Hematopoietic multipotent progenitor cell treated with erythropoietin and hydrocortisone succinate and interleukin-3 and kit ligand, for 6 days (in vitro differentiated cells): Measurements from ENCODE around the gene KIF13A.
"Not testable (repeated sequence)": the region's sequence is repeated elsewhere in the genome, so short reads cannot be mapped to it uniquely, and the experiment has no call there.

Source experiments
- DNase-seq: peaks from one replicate; pipeline ENCODE4 v3.0.0-alpha.2; 2015

The KIF13A gene

DNA sequence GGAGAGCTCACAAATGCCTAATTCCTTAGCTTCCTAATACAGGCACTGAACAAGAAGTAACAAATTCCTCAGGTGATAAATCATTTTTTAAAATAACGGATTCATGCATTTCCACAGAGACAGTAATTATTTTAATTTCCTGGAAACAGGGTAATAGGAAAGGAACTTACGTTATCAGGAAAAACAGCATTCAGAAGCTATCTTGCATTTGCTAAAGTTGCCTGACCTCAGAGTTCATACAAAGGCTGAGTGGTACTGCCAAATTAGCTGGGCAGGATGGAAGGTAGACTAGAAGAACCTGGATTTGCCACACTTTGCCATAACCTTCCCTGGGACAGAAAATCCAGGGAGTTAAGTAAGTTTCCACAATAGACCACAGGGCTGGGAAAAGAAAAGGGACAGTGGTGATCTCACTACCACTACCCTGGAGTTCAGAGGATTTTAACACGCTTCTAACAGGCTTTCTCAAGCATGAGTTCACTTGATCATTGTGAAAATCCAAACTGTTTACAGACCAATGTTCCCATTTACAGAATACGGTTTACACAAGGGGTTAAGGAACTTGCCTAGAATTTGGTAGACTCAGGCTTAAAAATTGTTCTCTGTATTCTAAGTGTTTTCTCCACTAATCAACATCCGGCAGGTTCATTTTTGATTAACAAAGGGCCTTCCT lies 57.0 kb downstream of the KIF13A start:
- DNase-seq: peak; percentile 73

DNA sequence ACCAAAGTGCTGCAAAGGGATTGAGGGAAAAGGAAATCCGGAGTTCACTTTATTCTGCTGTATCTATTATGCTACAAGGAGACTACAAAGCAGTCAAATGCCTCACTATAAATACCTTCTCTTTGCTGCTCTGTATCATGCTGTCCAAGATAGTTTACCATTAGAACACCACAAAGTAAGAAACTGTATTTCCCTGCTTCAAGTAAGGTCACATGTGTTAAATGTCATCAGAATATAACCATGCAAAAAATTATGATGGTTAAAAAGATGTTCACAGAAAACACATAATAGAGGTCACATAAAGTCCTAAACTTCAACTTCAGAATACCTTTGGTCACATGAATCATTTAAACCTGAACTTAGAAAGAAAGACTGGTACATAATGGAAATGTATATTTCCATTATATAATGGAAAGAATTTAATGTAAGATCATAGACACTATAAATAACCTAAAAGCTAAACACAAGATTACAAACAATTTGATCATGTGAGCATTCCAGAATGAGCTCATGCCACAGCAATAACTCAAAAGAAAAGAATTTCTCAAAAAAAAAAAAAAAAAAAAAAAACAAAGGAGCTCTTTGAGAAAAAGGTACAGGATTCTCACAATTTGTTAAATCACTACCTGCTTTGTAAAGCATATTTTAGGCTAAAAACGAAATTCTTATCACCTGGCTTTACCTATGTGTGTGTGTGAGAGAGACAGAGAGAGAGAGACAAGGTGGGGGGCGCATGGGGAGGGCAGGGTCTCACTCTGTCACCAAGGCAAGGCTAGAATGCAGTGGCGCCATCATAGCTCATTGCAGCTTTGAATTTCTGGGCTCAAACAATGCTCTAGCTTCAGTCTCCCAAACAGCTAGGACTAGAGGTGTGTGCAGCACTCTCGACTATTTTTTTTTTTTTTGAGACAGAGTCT lies 58.7 kb downstream of the KIF13A start:
- no peak for DNase-seq

DNA sequence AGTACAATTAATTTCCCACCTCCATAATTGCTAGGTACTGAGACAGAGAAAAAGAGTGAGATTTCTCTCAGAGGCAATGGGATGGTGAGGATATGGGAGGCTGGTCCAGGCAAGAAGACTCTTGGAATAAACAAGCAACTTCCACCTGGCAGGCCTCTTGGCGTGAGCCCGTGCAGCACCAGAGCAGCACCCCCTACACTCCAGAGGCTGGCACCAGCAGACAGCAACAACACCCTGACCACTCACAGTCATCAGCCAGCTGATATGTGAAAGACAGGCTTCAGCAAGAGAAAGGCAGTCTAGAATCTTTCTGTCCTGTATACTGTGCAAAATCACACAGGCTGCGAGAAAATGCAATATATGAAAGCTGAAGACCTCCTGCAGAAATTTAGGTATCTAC lies 59.7 kb downstream of the KIF13A start:
- DNase-seq: no peak

DNA sequence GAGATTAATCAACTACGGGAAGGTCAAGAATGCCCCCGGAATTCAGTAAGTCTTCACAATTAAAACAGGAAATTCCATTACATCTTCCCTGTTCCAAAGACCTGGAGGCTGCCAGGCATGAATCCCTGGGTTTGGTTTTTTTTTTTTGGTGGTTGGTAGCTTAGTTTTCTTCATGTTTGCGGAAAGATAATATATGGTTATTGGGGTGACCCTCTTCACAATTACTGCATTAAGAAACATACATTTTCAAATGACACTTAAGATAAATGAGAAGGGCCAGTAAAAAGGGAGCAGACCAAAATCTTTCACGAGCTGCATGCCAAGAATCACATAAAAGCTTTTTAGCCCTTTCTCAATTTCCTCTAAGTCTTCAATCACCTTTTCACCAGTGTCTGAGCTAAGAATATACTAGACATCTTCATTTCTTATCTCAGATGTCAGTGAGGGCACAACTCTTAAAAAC lies 64.0 kb downstream of the KIF13A start:
- DNase-seq: no peak

DNA sequence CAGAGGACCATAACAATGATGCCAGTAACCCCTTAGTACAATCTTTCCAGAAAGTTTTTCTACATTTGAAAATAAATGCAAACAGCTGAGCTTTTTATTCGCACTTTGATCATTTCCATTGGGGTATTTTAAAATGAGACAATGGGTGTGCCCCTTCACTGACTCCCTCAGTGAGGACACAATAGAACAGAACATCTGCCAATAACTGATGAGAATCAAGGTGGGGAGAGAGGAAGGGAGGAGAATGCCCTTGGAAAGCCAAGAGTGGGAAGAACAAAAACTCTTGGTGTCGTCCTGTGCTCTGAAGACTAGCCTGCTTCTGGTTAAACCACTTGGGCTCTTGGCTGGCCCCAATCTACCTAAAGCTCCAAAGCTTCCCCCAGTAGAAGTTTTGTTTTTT lies 66.0 kb downstream of the KIF13A start:
- no peak for DNase-seq

DNA sequence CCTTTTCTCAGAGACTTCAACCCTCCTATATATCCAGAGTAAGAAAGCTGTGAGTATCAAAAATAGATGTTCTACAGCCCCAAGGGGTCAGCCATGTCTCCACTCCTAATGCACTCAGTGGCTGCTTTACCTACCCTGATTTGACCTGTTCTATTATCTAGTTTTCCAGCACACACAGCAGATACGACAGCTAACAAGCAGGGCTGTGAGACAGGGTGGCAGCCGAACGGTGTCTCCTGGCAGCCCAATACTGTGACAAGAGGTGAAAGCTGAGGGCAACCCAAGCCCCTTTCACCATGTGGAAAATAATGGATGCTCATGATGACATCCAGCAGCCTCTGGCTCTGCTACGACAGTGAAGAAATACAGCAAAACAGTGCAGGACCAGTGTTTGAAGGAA lies 67.9 kb downstream of the KIF13A start:
- no peak for DNase-seq

DNA sequence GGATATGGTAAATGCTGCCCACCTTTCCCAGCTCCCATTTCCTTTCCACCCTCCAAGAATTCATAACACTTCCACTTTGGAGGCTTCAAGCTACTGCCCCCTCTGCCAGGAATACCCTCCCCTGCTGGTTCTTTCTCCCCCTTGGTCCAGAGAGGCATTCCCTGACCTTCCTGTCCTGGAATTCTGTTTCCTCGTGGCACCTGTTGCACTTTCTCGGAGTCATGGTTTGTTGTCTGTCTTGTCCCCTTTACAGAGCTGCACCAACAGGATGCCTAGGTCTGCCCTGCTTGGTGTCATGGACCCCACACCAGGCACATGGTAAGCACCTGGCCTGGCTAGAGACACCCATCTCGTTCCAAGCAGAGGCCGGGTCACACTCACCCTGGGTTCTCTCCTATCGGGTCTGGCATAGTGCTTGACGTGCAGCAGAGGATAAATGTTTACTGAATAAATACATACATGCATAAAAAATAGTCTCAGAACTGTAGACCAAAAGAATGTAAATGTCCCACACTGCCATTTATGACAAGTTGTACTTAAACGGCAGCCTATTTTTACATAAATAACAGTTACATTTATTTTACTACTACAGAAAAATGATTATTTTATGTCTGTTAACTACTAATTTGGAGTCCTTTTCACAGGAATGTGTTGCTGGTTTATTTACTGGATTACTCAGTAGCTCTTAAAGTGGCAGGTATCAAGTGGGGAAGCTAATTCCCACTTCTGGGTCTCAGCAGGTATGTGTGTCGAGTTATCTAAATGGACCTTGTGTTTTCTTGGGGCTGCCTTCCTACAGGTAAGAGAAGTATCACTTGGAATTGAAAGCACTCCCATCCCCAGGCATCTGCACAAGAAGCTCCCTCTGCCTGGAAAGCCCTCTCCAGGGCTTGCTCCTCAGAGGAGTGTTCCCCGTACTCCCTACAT lies 69.3 kb downstream of the KIF13A start:
- no peak for DNase-seq

DNA sequence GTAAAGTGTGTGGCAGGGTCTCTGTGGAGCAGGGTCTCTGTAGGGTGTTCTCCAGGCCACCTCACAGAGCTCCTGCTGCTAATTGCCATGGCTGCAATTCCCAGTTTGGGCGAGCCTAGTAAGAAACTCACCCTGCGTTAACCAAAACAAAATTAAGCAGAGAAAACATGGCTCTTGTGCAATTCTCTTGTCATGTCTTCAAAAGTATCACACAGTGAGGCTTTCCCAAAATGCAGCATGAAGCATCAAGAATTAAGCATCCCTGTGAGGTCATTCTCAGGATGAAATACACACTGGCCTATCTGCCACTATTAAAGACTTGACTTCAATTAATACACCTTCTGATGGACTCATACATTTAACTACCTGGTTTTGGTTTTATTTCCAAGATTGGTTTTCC lies 72.8 kb downstream of the KIF13A start:
- no peak for DNase-seq

DNA sequence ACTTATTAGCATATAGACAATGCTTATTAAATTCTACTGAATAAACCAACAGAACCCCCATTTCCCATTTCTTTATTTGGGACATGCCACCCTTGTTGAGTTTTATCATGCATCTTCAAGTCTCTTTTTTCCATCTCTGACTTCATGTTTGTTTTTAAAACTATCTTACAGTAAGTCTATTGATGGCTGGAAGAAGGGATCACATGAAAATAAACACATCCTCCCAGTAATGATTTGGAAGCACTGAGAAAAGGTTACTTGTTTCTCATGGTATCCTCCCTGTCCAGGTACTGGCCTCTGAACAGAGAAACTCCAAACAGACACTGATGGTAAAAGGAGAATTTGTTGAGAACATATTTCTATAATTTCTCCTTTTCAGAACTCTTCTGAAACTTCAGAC lies 74.9 kb downstream of the KIF13A start:
- no peak for DNase-seq

DNA sequence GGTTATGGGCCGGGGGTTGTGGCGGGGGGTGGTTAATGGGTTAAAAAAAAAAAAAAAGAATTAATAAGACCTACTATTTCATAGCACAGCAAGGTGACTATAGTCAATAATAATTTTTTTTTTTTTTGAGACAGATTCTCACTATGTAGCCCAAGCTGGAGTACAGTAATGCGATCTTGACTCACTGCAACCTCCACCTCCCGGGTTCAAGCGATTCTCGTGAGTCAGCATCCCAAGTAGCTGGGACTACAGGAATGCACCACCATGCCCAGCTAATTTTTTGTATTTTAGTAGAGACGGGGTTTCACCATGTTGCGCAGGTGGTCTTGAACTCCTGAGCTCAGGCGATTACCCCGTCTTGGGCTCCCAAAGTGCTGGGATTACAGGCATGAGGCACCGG lies 75.8 kb downstream of the KIF13A start:
- DNase-seq: not testable (repeated sequence)

DNA sequence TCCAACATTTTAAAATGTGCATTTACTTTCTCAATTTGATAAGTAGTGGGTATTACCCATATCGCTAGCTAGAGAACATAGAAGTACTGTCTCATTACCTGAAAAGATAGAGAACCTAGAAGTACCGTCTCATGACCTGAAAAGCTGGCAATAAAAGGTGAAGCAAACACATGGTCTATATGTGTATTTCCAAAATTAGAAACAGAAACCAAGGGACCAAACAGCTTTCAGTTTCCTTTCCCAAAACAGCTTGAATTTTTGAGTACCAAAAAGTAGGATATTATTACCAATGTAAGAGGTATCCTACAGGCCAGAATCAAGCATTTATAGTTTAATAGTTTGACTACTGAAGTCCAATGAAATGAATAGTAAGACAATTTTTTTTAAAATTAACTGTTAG lies 77.2 kb downstream of the KIF13A start:
- no peak for DNase-seq

DNA sequence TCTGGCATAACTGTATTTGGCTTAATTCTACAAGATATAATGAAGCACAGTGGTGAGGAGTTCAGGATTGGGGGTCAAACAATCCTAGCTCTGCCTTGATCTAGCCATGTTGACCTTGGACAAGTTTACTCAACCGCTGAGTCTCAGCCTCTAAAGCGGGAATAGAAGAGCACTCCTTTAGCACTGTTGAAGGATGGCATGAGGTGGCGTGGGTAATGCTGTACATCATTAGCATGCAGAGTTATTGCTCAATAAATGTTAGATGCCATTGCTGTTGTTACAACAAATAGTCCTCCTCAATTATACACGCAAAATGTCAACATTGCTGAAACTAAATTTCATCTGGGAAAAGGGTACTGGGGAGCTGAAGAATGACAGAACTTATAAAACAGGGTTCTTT lies 78.6 kb downstream of the KIF13A start:
- DNase-seq: no peak

DNA sequence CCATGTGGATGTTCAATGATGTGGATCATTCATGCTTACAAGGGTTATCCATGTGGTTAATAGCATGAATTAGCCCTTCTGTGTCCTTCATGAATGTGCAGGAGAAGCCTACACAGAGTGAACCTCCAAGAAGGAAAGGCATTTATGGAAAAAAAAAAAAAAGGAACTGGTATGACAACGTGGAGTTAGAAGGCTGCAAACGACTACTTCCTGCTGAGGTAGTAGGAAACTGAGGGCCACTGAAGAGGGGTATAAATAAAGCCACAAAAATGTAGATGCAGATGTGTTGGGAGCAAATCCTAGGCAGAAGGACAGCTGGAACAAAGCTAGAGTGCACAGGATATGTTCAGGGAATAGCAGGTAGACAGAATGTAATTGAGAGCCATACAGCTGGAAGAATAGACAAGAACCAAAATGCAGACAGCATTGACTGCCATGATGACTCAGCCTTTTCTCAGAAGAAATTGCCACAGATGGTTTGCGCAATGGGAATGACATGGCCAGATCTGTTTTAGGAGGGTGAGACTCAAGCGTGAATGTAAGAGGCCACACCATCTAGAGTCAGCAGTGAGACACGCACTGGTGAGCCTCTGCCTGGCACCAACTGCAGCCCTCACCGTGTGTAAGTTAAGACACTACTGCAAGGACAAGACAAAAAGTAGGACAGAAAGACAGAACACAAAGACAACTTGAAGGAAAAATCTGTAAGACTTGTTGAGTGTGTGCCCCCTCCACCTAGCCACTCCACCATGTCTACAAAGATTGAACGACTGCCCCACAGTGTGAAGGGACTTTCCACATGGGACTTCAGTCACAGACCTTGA lies 79.8 kb downstream of the KIF13A start:
- peak; percentile 97 for DNase-seq

DNA sequence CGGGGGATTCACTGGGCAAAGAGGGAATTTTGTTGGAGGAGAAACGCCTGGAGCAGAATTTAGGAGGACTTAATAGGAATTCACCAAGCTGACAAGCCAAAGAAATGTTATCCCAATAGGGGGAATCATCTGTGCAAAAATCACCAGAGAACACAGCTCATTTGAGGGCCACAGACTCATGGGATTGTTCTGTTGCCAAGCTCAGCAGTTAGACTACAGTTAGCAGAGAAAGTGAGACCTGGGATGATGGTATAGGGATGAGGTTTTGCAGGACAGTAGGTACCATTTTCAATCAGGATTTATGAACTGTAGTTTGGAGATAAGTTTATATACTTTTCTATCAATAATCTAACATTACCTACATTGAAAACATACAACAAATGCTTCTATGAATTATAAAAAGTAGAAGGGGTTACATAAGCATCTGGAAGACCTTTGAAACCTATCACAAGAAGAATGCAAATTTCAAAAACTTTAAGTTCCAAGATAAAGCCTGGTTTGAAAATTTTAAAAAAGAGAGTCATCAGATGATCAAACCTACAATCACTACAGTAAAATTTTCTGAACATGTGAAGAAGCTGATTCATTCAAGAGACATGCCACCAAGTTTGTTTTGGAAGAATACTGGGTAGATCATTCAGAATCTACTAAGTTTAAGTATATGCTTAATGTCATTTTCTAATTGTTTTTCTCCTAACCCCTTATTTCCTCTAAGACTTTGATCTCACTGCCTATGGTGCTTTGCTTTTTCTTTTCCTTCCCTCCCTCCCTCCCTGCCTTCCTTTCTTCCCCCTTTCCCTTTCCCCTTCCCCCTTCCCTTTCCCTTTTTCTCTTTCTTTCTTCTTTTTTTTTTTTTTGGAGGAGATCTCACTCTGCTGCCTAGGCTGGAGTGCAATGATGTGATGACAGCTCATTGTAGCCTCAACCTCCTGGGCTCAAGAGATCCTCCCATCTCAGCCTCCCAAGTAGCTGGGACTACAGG lies 81.5 kb downstream of the KIF13A start:
- no peak for DNase-seq

DNA sequence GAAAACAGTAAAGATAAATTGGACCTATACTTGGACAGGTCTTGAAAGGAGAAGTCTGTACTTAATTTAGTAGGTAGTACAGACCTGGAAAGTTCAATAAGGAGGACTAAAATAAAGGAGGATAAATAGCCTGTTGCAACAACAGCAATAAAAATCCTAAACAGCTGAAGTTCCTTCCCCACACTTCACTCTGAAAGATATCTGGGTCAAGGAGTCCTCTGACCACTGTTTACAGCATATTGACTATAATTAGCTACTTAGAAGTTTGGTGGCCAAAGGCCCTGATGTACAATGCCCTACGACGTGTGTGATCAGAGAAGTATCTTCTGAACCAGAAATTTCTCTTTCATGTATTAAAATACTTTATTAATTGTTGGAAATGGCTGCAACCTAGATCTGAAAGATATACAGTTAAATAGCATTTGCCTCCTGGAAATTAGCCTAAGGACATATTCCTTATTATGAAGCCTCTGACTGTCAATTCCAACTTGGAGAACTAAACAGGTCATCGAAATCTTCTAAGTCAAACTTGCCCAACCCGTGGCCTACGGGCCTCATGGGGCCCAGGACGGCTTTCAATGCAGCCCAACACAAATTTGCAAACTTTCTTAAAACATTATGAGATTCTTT lies 82.8 kb downstream of the KIF13A start:
- no peak for DNase-seq

DNA sequence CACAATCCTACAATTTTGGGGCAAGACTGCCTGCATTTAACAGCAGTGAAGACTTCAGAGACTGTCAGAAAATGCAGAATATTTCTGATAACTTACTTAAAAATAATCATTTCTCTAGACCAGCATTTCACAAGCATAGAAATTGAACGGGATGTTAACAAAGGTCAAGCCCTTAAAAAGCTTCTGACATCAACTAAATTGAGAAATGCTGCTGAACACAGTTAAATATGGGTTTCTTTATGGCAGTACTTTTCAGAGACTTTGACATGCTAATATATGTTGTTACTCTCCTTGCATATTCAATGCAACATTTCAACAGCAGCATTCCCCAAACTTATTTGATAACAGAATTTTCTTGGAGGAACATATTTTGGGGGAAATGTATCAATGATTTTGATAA lies 84.5 kb downstream of the KIF13A start:
- DNase-seq: no peak

DNA sequence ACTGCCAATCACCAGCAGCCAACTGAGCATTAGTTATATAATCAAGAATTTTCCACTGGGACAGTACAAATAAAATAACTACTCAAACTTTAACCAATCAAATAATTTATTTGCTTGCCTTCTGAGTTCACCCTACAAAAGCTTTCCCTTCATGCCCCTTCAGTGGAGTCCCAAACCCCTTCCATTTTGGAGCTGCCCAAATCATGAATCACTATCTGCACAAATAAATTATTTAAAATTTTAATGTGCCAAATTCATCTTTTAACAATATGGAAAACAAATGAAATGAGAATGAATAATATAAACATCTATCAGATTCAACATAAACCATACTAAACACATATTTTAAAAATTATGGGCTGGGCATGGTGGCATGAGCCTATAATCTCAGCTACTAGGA lies 85.9 kb downstream of the KIF13A start:
- DNase-seq: no peak

DNA sequence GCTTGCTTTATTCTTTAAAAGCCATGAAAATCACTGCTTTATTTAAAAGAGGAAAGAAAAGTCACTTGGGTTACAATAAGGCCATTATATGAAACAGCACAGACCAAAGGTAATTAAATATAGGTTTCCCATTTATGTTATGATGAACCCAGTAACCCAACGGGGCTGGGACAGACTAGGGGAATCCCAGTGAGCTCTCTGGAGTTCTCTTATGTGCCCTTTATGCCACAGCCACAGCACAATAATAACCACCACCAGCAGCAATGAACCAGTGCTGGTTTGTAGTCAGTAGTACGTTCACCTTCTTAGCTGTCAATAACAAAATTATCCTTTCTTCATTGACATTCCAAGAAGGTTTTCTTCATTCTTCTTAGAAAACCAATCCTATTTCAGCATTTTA lies 87.4 kb downstream of the KIF13A start:
- DNase-seq: no peak

DNA sequence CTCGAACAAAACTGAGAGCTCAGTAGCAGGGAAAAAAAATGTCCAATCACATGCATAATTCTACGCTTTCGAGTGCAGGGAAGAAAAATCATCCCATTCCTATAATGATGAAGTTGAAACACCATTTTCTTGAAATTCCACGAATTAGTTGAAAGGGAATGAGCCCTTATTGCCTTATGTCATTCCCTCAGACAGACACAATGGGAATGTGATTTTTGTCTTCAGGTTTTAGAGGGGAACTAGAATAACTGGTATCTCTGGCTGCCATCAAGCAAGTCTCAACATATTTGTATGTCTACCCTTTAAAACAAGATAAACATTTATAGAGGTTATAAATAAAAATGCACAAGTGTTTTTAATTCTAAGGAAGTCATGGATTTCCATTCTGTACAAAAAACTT lies 87.9 kb downstream of the KIF13A start:
- no peak for DNase-seq

DNA sequence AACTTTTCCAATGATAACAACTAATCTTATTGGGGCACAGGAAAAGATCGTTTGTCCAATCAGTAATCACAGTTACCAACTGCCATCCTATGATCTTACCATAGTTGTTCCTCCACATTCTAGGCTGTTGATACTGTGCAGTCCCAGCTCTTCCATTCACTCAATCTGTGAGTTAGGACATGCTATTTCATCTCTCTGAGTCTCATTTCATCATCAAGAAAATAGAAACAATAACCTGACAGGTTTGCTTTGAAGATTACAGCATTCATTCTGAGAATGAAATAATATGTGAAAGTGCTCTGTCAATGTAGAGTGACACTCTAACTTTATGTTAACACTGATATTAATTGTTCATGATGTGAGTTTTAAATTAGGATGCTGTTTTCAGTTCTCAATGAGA lies 89.8 kb downstream of the KIF13A start:
- DNase-seq: no peak

DNA sequence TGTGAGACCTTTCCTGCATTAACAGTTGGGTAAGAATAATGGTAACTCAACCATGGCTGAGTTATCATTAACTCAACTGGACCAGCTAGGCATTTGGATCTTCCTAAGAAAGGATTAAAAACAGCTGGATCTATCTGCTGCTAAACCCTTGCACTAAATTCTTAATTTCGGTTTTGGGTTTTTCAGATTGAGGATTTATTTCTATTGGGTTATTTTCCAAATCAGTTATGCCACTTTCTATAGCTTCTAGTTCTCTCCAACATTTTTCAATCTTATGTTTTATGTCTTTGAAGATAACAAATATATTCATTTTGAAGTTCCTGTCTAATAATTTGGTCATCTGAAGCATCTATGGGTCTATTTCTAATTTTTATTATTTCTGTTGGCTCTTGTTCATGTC lies 92.5 kb downstream of the KIF13A start:
- no peak for DNase-seq
